Right ventricle myocardium inferior (tissue), 1 donor: ENCODE data around the gene HINT2. TPM values are rescaled to one million over a fixed set of nuclear protein-coding genes. Genes with fewer than 3 reads are reported as not detected.

Experiments
- ATAC-seq: fragments of 200-7000 bp; cut with Tn5 transposase; one replicate; pipeline ENCODE4 v1.9.1; 2020; ENCODE audit warnings: mild to moderate bottlenecking, moderate library complexity
- DNase-seq: peaks from one replicate; pipeline ENCODE4 v3.0.0; 2021; ENCODE audit errors: missing footprints
- intact Hi-C: fragments of 100-400 bp; cut with DNase I; formaldehyde crosslinking; loops from one replicate; pipeline ENCODE4 v1.11.0; 2022
- total RNA-seq: library from RNA; stranded (reverse); fragmentation: NEBNext Ultra II Directional; extraction: Animal tissue kit (Norgen Biotek cat#: 25700); gene quantifications from one replicate; pipeline ENCODE4 v1.2.1, GENCODE V29; 2021
- donor health status: DM: no; HTN: yes; CAD: no; lungs with severe emphysema.

HINT2 gene
- total RNA-seq, 1 donor from 2014 or later: 72.7 TPM

DNA sequence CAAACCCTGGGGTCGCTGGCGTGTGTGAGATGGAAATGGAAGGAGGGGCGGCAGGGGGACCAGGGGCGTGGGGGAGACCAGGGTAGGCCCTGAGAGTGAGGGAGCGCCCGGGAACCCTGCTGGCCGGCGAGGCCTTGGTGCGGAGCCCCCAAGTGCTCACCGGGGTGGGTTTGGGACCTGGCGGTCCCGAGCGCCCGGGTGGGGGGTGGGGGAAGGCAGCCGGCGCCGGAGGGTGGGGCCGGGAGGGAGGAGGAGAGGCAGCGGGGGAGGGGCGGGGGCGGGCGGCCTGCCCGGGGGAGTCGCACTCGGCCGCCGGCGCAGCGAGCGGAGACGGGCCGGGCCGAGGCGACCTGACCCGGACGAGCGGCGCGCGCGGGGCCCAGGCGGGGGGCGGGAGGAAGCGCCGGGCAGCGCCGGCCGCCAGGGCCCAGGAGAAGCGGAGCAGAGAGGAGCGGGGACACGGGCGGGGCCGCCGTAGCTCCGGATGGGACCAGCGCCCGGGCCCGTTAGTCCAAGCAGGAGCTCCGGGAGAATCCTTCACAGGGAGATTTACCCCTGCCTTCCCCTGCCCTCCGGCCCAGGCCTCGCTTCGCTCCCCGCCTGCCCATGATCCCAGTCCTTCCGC is 23.4 kb downstream of the HINT2 start, which contains the start of gene NPR2:
Gene NPR2, plus strand, starts transcription at position 295 of the 625 bp plus-strand sequence. CDS start 818 bp downstream, outside the sequence.
- intact Hi-C loops: loop anchor here (2.0 to 5.0 kb wide), 3 partner anchors 21 to 231 kb away; partner anchors contain the start of gene SPAG8
- DNase-seq (peak; percentile 77), ATAC-seq (peak; percentile 82)

DNA sequence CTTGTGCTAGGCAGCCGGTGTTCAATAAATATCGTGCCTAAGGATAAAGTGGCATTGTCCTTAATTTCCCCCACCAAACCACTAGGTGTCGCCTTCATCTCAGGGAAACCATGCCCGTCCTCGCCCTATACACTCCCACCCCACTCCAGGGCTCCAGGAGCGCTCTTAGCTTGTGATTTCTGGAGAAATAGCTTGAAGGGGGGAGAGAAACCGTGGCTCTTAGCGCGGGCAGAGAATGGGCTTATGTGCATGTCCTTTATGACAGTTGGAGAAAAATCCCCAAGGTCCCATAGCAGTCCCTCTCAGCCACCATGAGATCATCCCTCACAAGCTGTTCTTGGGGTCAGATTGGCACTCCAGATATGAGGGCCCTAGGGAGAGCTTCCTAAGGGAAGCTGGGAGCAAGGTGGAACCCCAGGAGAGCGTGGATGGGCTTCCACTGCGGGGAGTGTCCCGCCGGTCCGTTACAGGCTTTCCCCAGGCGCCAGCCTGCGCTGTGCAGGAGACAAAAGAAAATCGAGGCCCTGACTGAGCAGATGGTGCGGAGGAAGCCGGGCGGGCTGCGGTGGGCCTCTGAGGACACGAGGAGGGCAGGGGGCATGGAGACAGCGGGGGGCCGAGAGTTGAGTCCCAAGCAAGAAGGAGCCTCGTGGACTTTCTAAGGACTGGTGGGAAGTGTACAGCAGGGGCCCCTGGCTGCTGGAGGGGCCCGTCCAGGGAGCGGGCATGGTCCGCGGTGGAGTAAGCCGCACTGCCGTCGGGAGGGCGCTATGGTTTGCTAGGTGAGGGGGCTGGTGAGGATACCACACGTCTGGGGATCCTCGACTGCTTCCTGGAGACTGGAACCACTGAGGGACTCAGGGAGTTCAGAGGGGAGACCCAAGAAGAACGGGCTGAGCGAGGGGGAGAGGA is 24.2 kb downstream of the HINT2 start:
- peak; percentile 77 for DNase-seq
- intact Hi-C loops: loop anchor here (1.0 to 5.0 kb wide), 4 partner anchors 22 to 232 kb away; partner anchors contain the start of gene SPAG8
- ATAC-seq: peak; percentile 90

DNA sequence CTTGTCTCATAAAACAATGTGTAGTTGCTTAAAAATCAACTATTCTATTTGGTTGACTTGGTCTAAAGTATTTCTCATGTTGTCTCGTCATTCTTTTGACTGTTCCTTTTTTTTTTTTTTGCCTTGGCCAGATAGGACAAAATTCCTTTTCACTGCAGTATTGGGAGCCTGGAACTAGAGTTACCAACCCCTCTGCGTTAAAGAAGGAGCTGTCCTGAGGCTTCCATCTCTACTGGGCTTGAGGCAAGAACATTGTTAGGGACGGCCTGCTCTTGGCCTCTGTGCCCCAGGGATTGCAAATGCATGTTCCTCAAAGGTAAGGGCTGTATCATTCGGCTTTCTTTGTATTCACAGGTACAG is 24.8 kb downstream of the HINT2 start:
- no peak for ATAC-seq
- DNase-seq: no peak
- intact Hi-C loops: loop anchor here (1.0 to 5.0 kb wide), 4 partner anchors 23 to 232 kb away; partner anchors contain the start of gene SPAG8

DNA sequence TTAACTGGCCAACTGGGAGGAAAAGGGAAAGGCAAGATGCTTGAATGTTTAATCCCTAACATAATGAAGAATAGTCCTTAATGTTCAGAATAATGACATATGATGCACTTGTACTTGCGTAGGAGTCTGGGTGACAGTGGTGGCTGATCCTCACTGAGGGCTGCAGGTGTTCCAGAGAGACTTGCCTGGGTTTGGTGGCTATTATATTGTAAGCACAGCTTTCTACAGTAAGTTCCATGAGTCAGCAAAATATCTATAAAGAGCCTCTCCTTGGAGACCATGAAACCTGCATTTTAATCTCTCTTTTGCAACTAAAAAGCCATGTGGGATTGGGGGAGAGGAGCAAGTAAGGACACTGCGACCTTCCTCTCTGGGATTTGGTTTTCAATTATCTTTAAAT is 25.3 kb downstream of the HINT2 start:
- DNase-seq (no peak), ATAC-seq (no peak)
- intact Hi-C loops: no loop called here

DNA sequence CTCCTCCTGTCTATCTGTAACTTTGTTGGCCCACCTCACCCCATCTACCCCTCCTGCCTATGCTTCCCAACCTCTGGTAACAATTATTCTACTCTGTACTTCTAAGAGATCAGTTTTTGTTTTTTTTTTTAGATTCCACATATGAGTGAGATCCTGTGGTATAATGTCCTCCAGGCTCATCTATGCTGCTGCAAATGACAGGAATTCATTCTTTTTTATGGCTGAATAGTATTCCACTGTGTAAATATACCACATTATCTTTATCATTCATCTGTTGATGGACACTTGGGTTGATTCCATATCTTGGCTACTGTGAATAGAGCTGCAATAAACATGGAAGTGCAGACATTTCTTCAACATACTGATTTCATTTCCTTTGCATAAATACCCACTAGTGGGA is 31.4 kb downstream of the HINT2 start:
- ATAC-seq: no peak
- no peak for DNase-seq
- intact Hi-C loops: no loop called here

DNA sequence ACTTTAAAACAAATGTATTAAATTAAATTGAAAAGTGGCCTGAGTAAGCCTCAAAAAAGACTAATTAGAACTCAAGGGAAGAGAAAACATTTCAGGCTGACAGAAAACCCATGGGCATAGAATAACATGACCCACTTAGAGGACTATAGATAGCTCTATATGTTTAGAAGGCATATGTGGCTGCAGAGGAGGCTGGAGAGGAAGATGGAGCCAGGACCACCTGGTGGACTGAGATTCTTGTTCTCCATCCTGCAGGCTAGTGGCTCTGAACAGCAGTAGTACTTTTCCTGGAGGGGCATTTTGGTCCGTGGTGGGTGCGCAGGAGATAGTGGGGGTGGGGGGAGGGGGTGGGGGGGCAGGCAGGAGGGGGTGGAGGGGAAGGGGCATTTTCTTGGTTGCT is 33.8 kb downstream of the HINT2 start:
- no peak for DNase-seq
- ATAC-seq: no peak
- intact Hi-C loops: no loop called here

DNA sequence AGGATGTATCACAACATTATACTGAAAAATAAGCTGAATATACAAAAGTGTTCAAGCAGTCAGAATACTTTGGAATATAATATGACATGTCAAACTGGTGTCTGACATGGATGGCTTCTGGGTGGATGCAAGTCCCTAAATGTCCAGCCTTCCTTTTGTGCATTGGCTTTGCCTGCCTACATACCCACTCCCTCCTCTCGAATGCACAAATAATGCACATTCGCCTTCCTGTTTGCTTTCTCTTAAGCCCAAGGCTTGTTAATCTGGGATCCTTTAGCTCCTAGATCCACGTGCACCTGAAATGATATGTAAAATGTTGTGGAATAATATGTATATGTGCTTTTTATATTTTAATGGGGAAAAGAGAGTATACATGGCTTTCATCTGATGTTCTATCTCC is 36.3 kb downstream of the HINT2 start:
- DNase-seq (no peak), ATAC-seq (no peak)
- intact Hi-C loops: no loop called here

DNA sequence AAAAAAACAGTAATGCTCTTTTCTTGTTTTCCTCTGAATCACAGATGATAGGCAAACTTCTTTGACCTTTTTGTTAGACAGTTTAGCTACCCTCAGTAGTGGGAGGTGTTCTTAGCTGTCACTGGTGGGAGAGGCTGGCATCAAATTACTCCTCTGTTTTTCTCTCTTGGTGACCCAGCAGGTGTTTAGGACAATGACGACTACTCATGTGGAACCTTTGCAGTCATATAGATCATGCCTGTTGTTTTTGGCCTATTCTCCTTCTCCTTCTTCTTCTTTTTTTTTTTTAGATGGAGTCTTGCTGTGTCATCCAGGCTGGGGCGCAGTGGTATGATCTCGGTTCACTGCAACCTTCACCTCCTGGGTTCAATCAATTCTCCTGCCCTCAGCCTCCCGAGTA is 38.8 kb downstream of the HINT2 start:
- no peak for ATAC-seq
- intact Hi-C loops: no loop called here
- no peak for DNase-seq

DNA sequence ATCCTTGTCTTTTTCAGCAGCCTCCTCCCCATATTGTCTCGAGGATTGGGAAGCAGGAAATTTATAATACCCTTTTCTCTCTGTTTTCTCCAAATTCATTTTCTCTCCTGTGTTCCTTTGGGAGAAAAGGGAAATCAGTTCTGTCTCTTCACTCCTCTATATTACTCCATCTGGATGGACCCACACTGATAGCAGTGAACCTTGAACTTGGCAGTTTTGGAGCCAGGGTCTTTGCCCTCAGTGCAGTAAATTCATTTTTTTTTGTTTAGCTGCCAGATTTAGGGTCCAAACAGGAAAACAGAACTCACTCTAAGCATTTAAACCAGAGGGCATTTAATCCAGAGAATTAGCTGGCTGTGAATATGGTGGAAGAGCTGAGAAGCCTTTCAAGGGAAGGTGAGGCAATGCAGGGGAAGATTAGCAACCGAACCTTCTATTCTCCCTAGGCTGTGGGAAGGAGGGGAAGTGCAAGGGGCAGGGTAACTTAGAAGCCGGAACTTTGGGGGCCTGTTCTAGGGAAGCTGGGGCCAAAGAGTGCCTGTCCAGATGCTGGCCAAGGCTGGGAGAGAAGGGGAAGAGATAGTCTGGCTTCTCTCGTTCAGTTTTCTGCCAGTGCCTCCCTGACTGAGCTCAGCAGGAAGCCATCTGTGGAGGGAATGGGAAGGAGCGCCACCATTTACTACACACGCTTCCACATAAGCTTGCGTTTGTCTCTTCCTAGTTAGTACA is 39.8 kb downstream of the HINT2 start:
- ATAC-seq (peak; percentile 64), DNase-seq (no peak)
- intact Hi-C loops: no loop called here

DNA sequence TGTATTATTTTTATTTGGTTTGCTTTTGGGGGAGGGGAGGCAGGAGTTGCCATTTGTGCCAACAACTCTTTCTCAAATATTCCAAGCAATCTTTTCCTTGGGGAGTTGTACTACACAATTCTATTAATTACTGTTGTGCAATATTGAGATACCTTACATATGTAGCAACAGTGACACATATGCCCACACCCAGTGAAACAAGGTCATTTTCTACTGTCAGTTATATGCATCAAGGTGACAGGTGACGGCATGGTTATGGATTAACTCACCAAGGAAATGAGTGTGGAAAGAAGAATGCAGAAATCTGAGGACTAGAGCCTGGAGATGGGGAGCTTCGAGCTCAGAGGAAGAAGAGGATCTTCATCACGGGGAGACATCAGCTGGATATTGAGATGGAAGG is 42.9 kb downstream of the HINT2 start:
- no peak for DNase-seq
- ATAC-seq: no peak
- intact Hi-C loops: no loop called here

DNA sequence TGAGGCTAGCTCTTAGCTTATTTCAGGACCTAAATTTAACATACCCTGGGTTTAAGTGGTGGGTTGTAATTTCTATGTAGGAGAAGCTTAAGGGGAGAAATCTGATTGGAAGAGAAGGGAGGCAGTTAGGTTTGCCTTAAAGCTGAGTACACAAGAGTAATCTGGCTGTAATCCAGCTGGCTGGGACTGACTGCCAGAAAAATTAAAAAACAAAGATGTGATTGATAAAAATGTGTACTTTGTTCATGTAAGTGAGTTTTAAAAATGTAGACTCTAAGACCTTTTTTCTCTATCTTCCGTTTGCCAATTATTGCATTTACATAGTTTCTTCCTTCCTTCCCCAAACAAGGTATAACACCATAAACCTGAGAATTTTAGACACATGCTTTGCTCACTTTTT is 43.3 kb downstream of the HINT2 start:
- ATAC-seq: no peak
- intact Hi-C loops: no loop called here
- DNase-seq: no peak

DNA sequence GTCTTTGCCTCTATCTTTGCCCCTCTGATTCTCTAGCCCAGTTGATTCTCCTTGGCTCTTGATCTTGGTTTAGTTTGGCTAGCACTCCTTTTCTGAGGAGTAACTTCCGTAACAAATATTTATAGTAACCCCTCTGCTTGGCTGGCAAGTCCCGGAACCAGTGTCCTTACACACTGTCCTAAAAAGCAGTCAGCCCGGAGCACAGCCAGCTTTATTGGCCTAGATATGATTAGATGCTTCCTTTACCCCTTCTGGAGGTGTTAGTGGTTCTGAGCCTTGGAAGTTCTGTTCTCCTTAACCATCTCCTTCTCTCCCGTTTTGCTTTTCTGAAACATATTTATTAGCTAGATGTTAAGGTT is 43.8 kb downstream of the HINT2 start:
- DNase-seq (no peak), ATAC-seq (peak; percentile 87)
- intact Hi-C loops: no loop called here

DNA sequence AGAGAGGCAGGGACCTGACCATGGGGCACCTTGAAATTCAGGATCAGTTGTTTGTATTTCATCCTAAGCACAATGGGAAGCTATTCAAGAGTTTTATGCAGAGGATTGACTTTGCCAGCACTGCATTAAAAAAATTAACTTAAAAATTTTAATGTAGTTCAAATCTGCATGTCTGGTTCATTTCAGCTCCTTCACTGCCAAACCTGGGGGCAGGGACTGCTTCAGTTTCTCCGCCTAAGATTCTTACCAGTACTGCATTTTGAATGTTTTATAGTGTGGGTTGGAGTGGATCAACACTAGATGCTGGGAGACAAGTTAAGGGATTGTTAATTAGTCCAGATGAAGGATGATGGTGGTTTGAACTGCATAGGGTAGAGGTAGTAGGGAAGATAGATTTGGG is 45.1 kb downstream of the HINT2 start:
- intact Hi-C loops: no loop called here
- ATAC-seq: no peak
- no peak for DNase-seq

DNA sequence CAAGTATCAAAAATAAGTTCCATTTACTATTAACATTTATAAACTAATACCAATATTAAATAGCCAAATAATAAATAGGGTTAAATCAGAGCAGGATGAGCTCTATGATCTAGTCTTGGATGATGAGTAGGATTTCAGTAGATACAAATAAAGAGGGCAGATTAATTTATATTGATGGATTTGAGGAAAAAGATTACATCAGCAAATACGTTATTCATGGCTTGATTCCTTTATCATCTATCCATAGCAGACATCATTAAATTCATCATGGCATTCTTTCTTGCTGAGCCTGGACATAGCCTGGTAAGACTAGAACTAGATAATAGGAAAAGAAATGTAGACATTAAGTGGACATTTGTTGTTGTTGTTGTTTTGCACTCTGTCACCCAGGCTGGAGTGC is 47.4 kb downstream of the HINT2 start:
- DNase-seq (no peak), ATAC-seq (no peak)
- intact Hi-C loops: no loop called here

DNA sequence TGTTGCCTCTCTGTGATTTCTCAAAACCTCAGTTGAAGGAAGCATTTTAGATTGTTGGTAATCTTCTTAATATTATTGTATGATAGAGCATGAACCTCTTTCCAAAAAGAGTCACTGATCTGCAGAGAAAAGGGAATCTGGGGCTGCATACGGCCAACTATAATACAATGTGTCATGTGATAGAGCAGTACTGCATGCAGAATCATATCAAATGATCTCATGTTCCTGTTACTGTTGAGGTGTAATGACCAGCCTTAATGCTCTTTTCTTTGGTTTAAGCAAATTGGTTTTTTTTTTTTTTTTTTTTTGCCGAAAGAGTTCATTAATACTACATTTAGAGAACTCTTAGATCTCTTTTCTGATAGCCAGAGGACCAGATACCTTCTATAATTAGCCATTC is 47.8 kb downstream of the HINT2 start:
- ATAC-seq (no peak), DNase-seq (no peak)
- intact Hi-C loops: no loop called here

DNA sequence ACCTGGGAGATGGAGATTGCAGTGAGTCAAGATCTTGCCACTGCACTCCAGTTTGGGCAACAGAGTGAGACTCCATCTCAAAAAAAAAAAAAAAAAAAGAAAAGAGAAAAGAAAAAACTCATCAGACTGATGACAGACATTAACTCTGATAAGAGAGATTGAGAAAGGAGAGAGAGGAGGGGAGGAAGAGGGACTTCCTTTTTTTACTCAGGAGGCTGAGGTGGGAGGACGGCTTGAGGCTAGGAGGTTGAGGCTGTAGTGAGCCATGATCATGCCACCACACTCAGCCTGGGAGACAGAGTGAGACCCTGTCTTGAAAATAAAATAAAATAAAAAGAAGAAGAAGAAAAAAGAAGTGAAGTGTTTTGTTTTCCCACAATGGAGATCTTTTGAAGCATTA is 51.0 kb downstream of the HINT2 start:
- no peak for ATAC-seq
- no peak for DNase-seq
- intact Hi-C loops: no loop called here

DNA sequence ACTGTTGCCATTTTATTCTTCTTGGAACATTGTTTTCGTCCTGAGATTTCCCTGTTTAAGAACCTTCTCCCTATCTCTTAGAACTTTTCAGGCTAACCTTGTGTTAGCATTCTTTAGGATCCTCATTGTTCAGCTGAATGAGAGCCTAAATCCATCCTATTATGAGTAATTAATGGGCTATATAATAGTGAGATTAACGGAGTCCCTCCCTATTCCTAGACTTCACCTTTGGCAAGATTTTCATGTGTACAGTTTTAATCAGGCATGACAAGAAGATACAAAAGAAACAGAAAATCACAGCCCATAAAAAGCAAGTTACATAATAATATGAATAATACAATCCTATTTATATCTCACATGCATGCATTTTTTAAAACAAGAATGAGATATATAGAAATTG is 51.7 kb downstream of the HINT2 start:
- DNase-seq (no peak), ATAC-seq (no peak)
- intact Hi-C loops: no loop called here
